Measurements from ENCODE around the gene CACNB3.

GRCh38 chr12:48788854-48789775 is 29.2 kb upstream of the CACNB3 start, which contains the start of gene ADCY6:
- no peak for TF ChIP-seq HDAC6 (IDR thresholded peaks at IDR 0.05; ENCODE audit: low read depth, low read length)
- TF ChIP-seq MBD1 (CRISPR knock-in tag; IDR thresholded peaks at IDR 0.05): no peak
- TF ChIP-seq SETDB1 (IDR thresholded peaks at IDR 0.05; ENCODE audit: low read length): no peak
- no peak for TF ChIP-seq YY1 (IDR thresholded peaks at IDR 0.05; ENCODE audit: borderline replicate concordance in 1 of 3, control insufficient read depth in 1 of 3, extremely low read depth in 1 of 3, insufficient read depth in 3 of 3, insufficient read length in 1 of 3, insufficient replicate concordance in 2 of 3, low read depth in 1 of 3, low read length in 2 of 3)
- no peak for TF ChIP-seq CBX1 (IDR thresholded peaks at IDR 0.05; ENCODE audit: low read depth)
- no peak for TF ChIP-seq CTCF (IDR thresholded peaks at IDR 0.05 in 2 of 3, conservative IDR thresholded peaks at IDR 0.05 in 1 of 3; ENCODE audit: insufficient read depth in 2 of 3, low read depth in 1 of 3, low read length in 3 of 3)
- no peak for TF ChIP-seq ZNF146 (CRISPR knock-in tag; IDR thresholded peaks at IDR 0.05; ENCODE audit: unreplicated experiment)
- TF ChIP-seq PML (IDR thresholded peaks at IDR 0.05; ENCODE audit: low read length): no peak
